ENCODE measurements around the gene PPP2R5A.
"Not testable (repeated sequence)": the region's sequence is repeated elsewhere in the genome, so short reads cannot be mapped to it uniquely, and the experiment has no call there.

Gene PPP2R5A

GRCh38 chr1:212297338-212297737, 12.1 kb downstream of the PPP2R5A start:
- DNase-seq (ENCODE audit: low spot score) = no peak

DNA sequence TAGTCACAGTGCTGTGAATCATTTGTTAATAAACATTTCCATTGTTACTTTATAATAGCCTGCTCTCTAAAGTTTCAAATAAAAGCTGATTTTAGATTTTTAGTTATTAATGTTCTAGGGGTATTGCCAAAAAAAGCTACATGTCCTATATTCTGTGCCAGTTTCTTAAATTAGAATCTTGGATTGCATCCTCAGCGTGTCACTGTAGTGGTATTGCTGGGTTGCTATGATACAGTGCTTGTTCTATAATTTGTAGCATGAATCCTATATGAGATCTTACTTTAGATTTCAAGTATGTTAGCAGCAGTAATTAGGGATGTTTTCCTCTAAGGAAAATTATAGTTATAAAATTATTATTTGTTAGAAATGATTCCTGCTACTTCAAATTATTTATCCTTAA, 16.4 kb downstream of the PPP2R5A start:
- DNase-seq (ENCODE audit: low spot score) = no peak

DNA sequence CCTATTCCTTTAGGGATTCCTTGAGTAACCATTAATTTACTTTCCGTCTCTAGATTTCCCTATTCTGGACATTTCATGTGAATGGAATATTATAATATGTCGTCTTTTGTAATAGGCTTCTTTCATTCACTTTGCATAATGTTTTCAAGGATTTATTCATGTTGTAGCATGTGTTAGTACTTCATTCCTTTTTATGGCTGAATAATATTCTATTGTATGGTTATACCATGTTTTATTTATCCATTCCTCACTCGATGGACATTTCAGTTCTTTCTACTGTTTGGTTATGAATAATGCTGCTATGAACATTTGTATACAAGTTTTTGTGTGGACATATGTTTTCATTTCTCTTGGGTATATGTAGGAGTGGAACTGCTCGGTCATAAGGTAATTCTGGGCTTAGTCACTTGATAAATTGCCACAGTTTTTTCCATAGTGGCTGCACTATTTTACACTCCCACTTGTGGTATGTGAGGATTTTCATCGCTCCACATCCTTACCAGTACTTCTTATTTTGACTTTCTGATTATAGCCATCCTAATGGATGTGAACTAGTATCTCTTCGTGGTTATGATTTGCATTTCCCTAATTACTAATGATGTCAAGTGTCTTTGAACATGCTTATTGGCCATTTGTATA, 17.7 kb downstream of the PPP2R5A start:
- no peak for DNase-seq (ENCODE audit: low spot score)

DNA sequence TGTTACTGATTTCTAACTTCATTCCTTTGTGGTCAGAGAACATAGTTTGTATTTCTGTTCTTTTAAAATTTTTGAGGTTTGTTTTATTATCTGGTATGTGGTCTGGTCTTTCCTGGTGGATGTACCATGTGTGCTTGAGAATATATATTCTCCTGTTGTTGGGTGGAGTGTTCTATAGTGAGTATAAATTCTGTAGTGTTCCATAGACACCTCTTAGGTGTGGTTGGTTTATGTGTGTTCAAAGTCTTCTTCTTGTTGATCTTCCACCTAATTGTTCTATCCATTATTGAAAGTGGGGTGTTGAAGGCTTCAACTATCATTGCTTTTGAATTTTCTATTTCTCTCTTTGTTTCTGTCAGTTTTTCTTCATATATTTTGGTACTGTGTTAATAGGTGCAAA, 20.1 kb downstream of the PPP2R5A start:
- DNase-seq (ENCODE audit: low spot score) = no peak

GRCh38 chr1:212305984-212306452, 20.8 kb downstream of the PPP2R5A start:
- not testable (repeated sequence) for DNase-seq (ENCODE audit: low spot score)

- DNase-seq (ENCODE audit: low spot score) = no peak
These were observed 24.8 kb downstream of the PPP2R5A start for GRCh38 chr1:212309967-212310366.

DNA sequence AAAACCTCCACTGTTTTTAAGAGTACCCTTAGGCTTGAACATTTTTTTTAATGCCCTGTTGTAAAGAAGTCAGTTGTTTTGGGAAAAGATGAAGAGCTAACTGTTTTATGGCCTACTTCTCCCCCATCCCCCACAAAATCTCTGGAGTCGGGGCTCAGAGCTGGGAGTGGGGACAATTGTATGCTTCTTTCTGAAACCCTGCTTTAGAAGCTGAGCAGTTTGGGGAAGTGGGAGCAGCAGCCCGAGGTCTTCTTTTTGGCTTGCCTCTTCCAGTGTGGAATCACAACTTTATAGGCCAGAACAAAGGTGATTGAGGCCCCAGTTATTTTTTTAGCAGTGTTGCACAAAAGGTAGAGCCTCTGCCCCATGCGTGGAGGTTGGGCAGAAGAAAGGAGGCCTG, 25.2 kb downstream of the PPP2R5A start:
- DNase-seq (ENCODE audit: low spot score) = no peak

GRCh38 chr1:212311836-212312497, 26.8 kb downstream of the PPP2R5A start:
- DNase-seq (ENCODE audit: low spot score) = no peak

GRCh38 chr1:212313616-212314015, 28.4 kb downstream of the PPP2R5A start:
- no peak for DNase-seq (ENCODE audit: low spot score)

DNA sequence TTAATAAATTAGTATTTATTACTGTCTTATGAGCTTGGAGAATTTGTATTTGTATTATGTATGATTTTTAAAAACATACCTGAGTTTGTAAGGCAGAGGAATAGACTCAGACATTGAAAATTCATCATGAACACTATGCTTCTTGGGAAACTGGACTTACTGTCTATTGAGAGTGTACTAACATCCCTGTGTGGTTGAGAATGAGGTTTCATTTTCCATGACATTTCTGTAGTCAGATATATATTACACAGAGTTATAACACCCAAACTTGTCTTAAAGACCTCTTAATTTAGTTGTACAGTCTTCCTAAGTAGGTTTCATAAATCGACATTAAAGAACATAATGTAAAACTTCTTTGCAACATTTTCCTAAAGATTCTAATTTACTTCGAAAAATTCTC, 30.0 kb downstream of the PPP2R5A start:
- no peak for DNase-seq (ENCODE audit: low spot score)

GRCh38 chr1:212315907-212316306, 30.7 kb downstream of the PPP2R5A start:
- DNase-seq (ENCODE audit: low spot score) = no peak

DNA sequence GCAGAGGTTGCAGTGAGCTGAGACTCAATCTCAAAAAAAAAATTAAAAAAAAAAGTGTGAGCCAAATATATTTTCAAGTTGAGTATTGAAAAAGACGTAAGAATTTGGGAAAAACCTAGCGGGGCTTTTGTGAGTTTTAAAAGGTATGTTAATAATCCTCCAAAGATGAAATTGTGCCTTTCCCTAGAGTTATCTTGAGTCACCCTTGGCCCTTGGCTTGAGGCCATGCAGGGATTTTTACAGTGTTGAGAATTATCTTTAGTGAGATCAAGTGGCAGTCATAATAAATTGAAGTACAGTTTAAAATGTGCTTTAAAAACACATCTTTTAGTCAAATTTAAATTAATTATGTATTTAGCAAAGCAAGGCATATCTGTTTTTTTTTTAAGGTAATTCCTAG, 32.7 kb downstream of the PPP2R5A start:
- no peak for DNase-seq (ENCODE audit: low spot score)

DNA sequence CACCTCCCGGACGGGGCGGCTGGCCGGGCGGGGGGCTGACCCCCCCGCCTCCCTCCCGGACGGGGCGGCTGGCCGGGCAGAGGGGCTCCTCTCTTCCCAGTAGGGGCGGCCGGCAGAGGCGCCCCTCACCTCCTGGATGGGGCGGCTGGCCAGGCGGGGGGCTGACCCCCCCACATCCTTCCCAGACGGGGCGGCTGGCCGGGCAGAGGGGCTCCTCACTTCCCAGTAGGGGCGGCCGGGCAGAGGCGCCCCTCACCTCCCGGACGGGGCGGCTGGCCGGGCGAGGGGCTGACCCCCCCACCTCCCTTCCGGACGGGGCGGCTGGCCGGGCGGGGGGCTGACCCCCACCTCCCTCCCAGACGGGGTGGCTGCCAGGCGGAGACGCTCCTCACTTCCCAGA, 35.8 kb downstream of the PPP2R5A start:
- not testable (repeated sequence) for DNase-seq (ENCODE audit: low spot score)

GRCh38 chr1:212323066-212323465, 37.9 kb downstream of the PPP2R5A start:
- DNase-seq (ENCODE audit: low spot score) = no peak

GRCh38 chr1:212326541-212326940, 41.3 kb downstream of the PPP2R5A start:
- DNase-seq (ENCODE audit: low spot score) = no peak

DNA sequence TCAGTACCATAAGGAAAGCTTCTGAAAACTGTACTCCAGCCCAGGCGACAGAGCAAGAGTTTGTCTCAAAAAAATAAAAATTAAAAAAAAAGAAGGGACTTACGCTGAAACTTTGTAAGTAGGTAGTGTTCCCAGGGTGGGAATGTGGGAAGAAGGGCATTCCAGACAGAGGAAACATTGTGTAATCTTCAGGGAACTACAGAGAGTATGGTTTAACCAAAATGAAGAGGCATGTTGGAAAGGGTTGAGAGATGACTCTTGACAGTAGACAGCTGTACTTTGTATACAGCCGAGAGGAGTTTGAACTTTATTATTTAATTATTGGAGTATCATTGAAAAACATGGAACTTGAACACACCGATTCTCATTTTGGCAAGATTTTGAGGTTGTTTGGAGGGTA, 43.0 kb downstream of the PPP2R5A start:
- DNase-seq (ENCODE audit: low spot score) = no peak

DNA sequence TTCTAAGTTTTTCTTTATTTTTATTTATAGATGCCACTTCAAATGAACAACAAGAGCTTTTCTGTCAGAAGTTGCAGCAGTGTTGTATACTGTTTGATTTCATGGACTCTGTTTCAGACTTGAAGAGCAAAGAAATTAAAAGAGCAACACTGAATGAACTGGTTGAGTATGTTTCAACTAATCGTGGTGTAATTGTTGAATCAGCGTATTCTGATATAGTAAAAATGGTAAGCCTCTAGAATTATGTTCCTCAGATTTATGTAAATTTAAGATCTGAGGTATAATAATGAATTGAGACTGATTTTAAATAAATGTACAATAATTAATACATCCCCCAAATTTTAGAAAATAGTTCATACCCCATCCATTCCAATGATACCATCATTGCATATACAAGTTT, 43.9 kb downstream of the PPP2R5A start:
- no peak for DNase-seq (ENCODE audit: low spot score)

DNA sequence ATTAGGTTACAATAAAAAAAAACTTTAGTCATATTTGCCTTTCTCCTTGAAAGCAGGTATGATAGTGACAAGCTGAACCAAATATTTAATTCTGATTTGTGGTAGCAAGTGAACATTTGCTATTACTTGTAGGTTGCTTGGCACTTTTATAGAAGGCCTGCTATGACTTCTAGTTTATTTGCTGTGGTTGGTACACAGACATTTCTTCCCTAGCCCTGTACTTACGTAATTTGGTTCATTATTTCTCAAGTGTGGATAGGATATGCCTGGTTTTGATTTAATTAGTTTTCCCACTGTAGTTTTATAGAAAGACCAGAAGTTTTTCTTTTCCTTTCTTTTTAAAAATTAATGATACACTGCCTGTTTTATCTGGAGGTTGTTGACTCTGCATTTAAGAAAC, 55.9 kb downstream of the PPP2R5A start:
- DNase-seq (ENCODE audit: low spot score) = no peak

- no peak for DNase-seq (ENCODE audit: low spot score)
These were observed 59.7 kb downstream of the PPP2R5A start for GRCh38 chr1:212344905-212345304.

DNA sequence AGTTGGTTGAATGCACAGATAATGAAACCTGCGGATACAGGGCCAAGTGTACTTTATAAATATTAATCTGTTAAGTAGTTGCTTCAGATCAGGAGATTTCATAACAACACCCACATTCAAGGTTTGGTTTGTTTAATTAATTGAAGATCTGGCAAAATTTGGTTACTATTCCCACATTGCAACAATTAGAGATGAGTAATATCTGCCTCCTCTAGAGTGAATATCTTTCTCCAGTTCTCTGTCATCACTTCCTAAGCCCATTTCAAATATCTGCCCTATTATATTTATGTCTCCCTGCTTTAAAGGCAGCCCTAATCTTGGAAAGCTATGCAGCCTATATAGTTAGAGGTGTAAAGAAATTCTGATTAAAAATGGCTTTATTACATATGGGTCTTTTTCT, 61.4 kb downstream of the PPP2R5A start:
- no peak for DNase-seq (ENCODE audit: low spot score)

- DNase-seq (ENCODE audit: low spot score) = no peak
These were observed 66.6 kb downstream of the PPP2R5A start for GRCh38 chr1:212351588-212352362.

DNA sequence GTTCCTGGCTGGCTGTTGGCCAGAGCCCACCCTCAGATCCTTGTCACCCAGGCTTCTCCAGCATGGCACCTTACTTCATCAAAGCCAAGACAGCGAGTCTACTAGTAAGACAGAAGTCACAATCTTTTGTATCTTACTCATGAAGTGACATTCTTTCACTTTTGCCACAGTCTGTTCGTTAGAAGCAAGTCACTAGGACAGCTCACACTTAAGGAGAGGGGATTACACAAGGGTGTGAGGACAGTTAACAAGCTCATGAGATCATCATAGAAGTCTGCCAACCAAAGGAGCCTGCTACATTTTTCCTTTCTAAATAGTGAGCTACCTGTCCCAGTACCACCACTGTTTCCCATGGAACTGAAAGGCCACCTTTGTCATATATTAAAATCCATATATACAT, 68.0 kb downstream of the PPP2R5A start:
- no peak for DNase-seq (ENCODE audit: low spot score)

DNA sequence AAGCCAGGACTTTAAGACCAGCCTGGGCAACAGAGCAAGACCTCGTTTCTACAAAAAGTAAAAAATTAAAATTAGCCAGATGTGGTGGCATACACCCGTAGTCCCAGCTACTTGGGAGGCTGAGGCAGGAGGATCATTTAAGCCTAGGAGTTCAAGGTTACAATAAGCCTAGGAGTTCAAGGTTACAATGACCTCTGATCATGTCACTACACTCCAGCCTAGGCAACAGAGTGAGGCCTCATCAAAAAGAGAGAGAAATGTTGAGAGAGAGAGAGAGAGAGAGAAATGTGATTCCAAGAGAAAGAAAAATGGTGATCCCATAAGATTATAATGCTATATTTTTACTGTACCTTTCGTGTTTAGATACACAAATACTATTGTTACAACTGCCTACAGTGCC, 69.3 kb downstream of the PPP2R5A start:
- no peak for DNase-seq (ENCODE audit: low spot score)

Data from germinal center (tissue), 1 donor.